ENCODE data around the gene RARG. TPM values are rescaled to one million over a fixed set of nuclear protein-coding genes. Genes with fewer than 3 reads are reported as not detected.

The RARG gene
- total RNA-seq, 4 donors from 2014 or later: 2.6 to 65.6 (median 28.9) TPM

DNA sequence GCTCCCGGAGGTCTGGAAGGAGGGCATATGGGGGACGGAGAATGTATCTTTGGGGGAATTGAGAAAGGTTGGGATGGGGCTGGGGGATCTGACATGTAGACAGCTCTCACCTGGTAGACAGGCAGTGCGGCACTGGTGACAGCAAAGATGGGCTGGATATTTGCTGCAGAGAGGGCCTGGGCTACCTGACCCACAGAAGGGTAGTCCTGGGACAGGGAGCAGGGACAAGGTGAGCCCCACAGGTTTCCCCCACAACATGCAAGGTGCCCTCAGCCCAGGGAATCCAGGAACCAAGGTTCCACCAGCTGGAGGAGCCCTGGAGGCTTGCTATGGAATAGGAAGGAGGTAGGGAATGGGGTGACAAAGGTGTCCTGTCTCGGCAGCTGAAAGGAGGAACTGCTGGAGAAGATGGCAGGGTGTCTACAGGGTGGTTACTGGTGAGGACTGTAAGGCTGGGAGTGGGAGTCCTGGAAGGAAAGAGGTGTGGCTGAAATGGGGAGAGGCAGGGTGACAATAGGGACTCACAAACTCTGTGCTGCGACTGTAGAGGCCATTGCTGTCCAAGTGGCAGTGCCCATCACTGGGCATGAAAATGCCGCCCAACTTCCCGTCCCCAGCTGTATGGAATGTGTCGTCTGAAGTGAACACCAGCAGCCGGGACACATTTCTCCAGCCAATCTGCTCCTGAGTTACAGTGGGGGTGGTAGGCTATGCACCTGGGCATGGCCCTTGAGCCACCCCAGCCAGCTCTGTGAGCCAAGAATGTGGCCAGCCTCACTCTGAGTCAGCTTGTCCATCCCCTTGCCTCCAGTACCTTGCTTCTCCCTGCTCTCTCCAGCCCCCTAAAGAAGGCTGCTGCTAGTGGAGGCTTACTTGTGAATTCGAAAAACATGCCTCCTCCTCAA is 36.2 kb downstream of the RARG start:
- no peak overlapping the region for H3K4me3 ChIP-seq
- H3K36me3 ChIP-seq: no peaks in the 10 kb centered on the region
- no peaks in the 10 kb centered on the region for H3K9me3 ChIP-seq
- no peak for DNase-seq
- no peaks in the 10 kb centered on the region for H3K27me3 ChIP-seq
- no peak overlapping the region for H3K27ac ChIP-seq
- TF ChIP-seq, protein P1, sequence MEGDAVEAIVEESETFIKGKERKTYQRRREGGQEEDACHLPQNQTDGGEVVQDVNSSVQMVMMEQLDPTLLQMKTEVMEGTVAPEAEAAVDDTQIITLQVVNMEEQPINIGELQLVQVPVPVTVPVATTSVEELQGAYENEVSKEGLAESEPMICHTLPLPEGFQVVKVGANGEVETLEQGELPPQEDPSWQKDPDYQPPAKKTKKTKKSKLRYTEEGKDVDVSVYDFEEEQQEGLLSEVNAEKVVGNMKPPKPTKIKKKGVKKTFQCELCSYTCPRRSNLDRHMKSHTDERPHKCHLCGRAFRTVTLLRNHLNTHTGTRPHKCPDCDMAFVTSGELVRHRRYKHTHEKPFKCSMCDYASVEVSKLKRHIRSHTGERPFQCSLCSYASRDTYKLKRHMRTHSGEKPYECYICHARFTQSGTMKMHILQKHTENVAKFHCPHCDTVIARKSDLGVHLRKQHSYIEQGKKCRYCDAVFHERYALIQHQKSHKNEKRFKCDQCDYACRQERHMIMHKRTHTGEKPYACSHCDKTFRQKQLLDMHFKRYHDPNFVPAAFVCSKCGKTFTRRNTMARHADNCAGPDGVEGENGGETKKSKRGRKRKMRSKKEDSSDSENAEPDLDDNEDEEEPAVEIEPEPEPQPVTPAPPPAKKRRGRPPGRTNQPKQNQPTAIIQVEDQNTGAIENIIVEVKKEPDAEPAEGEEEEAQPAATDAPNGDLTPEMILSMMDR (IDR thresholded peaks at IDR 0.05): no peak
- no peak for TF ChIP-seq POLR2A (IDR thresholded peaks at IDR 0.05)
- intact Hi-C loops (cut with DNase I; ENCODE audit: low total_unique reads): loop anchor here (10.0 kb wide), 1 partner anchor 131 kb away; no protein-coding TSS in a partner anchor
- H3K4me1 ChIP-seq: peaks cover 0 to 6% of the 10 kb centered on the region in 2 donors

DNA sequence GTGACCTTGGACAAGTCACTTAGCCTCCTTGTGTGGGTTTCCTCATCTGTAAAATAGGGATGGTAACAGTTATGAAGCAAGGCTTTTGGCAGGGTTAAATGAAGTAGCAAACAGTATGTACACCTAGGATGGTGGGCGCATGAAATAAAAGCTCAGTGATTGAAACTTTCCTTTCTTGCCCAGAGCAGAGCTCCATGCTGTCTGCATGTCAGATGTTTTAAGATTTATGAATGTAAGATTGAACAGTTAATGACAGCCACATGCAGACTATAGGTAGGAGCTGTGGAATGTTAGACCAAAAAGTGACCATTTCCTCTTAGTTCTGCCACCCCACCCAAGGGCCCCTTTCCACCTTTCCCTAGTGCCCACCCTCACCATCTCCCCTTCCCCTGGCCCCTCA is 37.0 kb downstream of the RARG start:
- Histone ChIP-seq H3K27ac (no peak overlapping the region), H3K4me3 (no peak overlapping the region), H3K9me3 (no peaks in the 10 kb centered on the region), H3K4me1 (peaks cover 0 to 6% of the 10 kb centered on the region in 2 donors), H3K36me3 (no peaks in the 10 kb centered on the region), H3K27me3 (no peaks in the 10 kb centered on the region)
- no peak for DNase-seq
- no peak for TF ChIP-seq POLR2A (IDR thresholded peaks at IDR 0.05)
- TF ChIP-seq, protein P1 (IDR thresholded peaks at IDR 0.05): no peak
- intact Hi-C loops (cut with DNase I; ENCODE audit: low total_unique reads): loop anchor here (10.0 kb wide), 1 partner anchor 130 kb away; no protein-coding TSS in a partner anchor

DNA sequence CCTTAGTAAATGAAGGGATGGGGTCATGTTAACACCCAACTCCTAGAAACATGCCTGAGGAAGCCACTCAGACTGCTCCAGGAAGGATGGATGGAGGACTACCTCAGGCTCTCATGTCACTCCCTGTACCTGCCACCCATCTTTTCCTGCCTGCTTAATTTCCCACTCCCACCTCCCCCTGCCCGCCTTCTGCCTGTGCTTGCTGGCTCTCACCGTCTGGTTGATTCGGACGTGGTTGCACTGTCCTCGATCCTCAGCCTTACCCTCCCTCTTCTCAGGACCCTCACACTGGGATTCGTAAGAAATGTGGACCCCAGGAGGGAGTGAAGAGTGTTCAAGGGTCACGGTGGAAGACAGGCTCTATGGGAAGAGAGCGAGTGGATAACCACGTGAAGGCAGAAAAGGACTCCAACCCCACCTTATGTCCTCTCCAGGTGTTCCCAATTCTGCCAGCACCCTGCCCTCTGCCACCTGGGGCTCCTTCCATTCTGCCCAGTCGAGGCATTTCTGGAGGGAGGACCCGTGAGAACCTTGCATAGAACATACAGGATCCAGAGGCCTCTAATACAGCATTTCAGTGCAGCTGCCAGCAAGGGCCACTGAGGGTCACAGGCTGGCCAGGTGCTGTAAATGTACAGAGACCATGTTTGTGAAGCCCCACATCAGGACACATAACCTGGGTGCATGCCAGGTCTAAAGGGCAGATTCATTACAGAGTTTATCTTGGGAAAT is 37.9 kb downstream of the RARG start:
- no peaks in the 10 kb centered on the region for H3K27me3 ChIP-seq
- DNase-seq: no peak
- H3K27ac ChIP-seq: no peak overlapping the region
- H3K9me3 ChIP-seq: no peaks in the 10 kb centered on the region
- no peak for TF ChIP-seq POLR2A (IDR thresholded peaks at IDR 0.05)
- TF ChIP-seq, protein P1 (IDR thresholded peaks at IDR 0.05): no peak
- intact Hi-C loops (cut with DNase I; ENCODE audit: low total_unique reads): loop anchor here (10.0 kb wide), 1 partner anchor 129 kb away; no protein-coding TSS in a partner anchor
- peaks cover 0 to 6% of the 10 kb centered on the region in 2 donors for H3K4me1 ChIP-seq
- no peak overlapping the region for H3K4me3 ChIP-seq
- no peaks in the 10 kb centered on the region for H3K36me3 ChIP-seq

DNA sequence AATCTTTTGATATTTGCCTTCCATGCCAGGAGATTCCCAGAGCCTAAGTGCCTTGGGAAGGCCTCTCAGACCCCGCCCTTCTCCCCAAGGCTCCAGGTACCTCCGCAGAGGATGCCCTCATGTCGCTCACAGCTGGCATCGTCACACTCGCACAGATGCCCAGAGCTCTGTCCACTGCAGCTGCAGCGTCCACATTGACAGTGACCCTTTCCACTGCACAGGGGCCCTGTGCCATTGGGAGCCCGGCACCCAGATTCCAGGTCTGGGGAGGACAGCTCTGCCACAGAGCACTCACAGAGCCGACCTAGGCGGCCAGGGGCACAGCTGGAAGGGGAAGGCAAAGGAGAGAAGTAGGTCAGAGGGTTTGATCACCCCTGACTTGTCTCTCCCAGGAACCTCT is 39.0 kb downstream of the RARG start:
- Histone ChIP-seq H3K27ac (no peak overlapping the region), H3K36me3 (no peaks in the 10 kb centered on the region), H3K9me3 (no peaks in the 10 kb centered on the region), H3K27me3 (no peaks in the 10 kb centered on the region), H3K4me3 (no peak overlapping the region), H3K4me1 (peaks cover 0 to 6% of the 10 kb centered on the region in 2 donors)
- intact Hi-C loops (cut with DNase I; ENCODE audit: low total_unique reads): loop anchor here (10.0 kb wide), 1 partner anchor 128 kb away; no protein-coding TSS in a partner anchor
- TF ChIP-seq POLR2A (IDR thresholded peaks at IDR 0.05): no peak
- TF ChIP-seq, protein P1 (IDR thresholded peaks at IDR 0.05): no peak
- no peak for DNase-seq
